Muscle of back (tissue), 13 donors: ENCODE results near the gene SLC38A1. TPM values are rescaled to one million over a fixed set of nuclear protein-coding genes. Genes with fewer than 3 reads are reported as not detected.
A peak's percentile ranks its signal among the peaks of the same experiment; 100 is the strongest.
"Not testable (repeated sequence)": the region's sequence is repeated elsewhere in the genome, so short reads cannot be mapped to it uniquely, and the experiment has no call there.

Experiments
- DNase-seq, 3 donors: peaks; one replicate each; pipeline versions ENCODE4 v3.0.0 to v3.0.0-alpha.2; 2013
- long read RNA-seq, 9 donors: transcript quantifications; one replicate each; lab custom pipeline, GENCODE V29; 2026
- polyA plus RNA-seq, 10 donors: library from polyadenylated mRNA; unstranded; fragments of 120-200 nt; gene quantifications; one replicate each; pipeline ENCODE4 v1.2.1, GENCODE V29; 2013; ENCODE audit not compliant: insufficient read length in 10 of 10

The SLC38A1 gene
- 10 to 100 TPM; 36.5 to 56.9 (median 49.8) TPM for polyA plus RNA-seq
- long read RNA-seq, donor 1, full-length matches to known transcripts, result 9 of 16 reads
- long read RNA-seq, donor 1, partial matches to known transcripts, result 7 of 16 reads
- long read RNA-seq, donor 1, other reads (novel, unspliced or antisense), result 0 of 16 reads
- long read RNA-seq, donor 2, full-length matches to known transcripts, result 5 of 5 reads
- long read RNA-seq, donor 2, partial matches to known transcripts, result 0 of 5 reads
- long read RNA-seq, donor 2, other reads (novel, unspliced or antisense), result 0 of 5 reads
- long read RNA-seq, donor 3, result 0 reads
- long read RNA-seq, donor 4, full-length matches to known transcripts, result 8 of 19 reads
- long read RNA-seq, donor 4, partial matches to known transcripts, result 11 of 19 reads
- long read RNA-seq, donor 4, other reads (novel, unspliced or antisense), result 0 of 19 reads
- long read RNA-seq, donor 5, full-length matches to known transcripts, result 5 of 14 reads
- long read RNA-seq, donor 5, partial matches to known transcripts, result 9 of 14 reads
- long read RNA-seq, donor 5, other reads (novel, unspliced or antisense), result 0 of 14 reads
- long read RNA-seq, donor 6, full-length matches to known transcripts, result 9 of 21 reads
- long read RNA-seq, donor 6, partial matches to known transcripts, result 12 of 21 reads
- long read RNA-seq, donor 6, other reads (novel, unspliced or antisense), result 0 of 21 reads
- long read RNA-seq, donor 7, partial matches to known transcripts, result 0 of 2 reads
- long read RNA-seq, donor 7, other reads (novel, unspliced or antisense), result 0 of 2 reads
- long read RNA-seq, donor 8, full-length matches to known transcripts, result 3 of 3 reads
- long read RNA-seq, donor 8, partial matches to known transcripts, result 0 of 3 reads
- long read RNA-seq, donor 8, other reads (novel, unspliced or antisense), result 0 of 3 reads
- long read RNA-seq, donor 9, result 0 reads

DNA sequence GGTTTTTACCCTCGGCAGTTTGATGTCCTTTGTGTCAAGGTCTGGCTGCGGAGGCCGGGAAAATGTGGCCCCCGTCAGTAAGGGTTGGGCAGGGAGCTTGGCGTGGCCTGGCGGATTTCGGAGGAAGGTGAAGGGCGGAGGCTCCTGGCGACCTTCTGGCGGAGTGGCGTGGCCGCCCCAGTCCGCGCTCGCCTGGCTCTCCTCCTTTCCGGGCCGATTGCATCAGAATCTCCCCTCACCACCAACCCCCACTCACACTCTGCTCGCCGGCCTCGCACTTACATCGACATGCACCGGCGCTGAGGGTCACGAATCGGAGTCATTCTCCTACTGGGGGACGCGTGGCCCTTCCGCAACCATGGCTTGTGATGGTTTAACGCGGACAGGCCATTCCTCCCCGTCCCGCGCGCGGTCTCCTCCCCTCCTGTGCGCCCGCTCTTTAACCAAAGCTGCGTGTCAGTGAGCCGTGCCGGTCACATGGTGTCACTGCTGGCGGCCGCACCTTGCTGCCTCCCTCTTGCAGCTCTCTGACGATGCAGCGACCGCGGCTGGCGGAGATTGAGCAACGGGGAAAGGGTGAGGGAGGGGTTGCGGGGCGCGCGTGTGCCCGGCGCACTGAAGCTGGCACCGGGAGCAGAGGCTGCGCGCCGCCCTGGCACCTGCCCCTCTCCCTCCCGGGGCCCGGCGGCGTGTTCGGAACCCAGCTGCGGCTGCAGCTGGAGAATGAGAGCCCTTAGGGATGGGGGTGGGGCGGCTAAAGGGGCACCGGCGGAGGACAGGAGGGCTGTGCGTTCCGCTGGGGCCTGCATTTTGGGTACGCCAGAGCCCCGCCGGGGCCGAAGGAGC, at the start of gene SLC38A1:
TSS of gene SLC38A1 (minus strand) at position 461 of the 846 bp plus-strand sequence. CDS start 29,243 bp downstream, outside the sequence.
- DNase-seq, result peak; percentile 74 to 93 (median 81)

GRCh38 chr12:46318037-46318436, 49.2 kb upstream of the SLC38A1 start:
- no peak for DNase-seq

- peak in 2 of 3 donors; percentile 27 to 37 for DNase-seq
Measured at GRCh38 chr12:46304070-46304469, 35.2 kb upstream of the SLC38A1 start.

- peak in 1 of 3 donors; percentile 33 for DNase-seq
Measured at GRCh38 chr12:46303039-46303666, 34.3 kb upstream of the SLC38A1 start.

DNA sequence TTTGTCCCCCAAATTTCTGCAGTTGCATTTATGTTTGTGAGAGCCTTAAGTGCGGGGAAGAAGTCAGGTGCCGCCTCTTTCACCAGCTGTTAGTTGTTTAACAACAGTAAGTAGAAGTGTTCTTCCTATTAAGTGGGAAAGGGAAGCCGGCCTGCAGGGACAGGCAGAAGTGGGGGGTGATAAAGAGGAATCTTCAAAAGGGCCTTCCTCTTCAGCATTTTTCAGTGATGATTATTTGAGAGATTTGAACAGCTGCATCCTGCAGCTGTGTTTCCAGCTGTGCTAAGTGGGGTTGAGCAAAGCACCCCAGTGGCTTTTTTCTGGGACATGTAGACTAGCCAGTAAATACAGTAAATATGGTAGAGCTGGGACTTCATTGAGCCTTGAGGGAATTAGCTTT, 32.1 kb upstream of the SLC38A1 start:
- DNase-seq, result peak; percentile 74 to 93 (median 87)

DNA sequence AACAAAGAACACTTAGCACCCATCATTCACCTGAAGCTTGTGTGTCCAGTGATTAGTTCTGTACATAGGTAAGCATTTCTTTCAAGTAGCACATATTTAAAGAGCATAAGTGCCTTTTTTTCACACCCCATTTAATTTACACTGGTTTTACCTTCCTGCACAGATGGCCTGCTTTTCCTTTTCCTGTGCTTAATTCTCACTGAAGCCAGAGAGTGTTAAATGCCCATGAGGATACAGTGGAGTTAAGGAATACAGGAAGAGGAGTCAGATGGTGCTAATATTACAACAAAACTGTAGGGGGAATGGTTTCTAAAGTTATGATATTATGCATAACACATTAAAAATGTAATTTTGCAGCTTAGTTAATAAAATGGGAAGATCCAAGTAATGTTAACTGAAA, 31.0 kb upstream of the SLC38A1 start:
- DNase-seq, result peak in 1 of 3 donors; percentile 29

GRCh38 chr12:46298261-46298660, 29.4 kb upstream of the SLC38A1 start:
- DNase-seq, result no peak

DNA sequence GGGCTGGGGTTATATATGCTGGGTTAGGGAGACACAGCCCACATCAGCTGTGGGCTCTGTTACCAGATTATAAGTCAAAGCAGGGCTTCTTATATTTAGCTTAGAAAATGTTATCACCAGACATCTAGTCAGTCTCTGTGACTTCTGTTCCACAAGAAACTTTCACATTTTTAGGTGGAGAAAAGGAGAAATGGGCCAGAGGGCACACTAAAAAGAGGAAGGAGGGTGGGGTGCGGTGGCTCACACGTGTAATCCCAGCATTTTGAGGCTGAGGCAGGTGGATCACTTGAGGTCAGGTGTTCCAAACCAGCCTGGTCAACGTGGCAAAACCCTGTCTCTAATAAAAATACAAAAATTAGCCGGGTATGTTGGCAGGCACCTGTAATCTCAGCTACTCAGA, 28.0 kb upstream of the SLC38A1 start:
- no peak for DNase-seq

- no peak for DNase-seq
Measured at GRCh38 chr12:46292754-46293402, 24.0 kb upstream of the SLC38A1 start.

DNA sequence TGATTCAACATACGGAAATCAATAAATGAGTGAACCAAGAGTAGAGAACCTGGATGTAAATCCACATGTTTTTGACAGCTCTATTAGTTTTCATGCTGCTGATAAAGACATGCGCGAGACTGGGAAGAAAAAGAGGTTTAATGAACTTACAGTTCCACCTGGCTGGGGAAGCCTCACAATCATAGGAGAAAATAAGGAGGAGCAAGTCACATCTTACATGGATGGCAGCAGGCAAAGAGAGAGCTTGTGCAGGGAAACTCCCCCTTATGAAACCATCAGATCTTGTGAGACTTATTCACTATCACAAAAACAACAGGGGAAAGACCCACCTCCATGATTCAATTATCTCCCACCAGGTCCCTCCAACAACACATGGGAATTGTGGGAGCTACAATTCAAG, 23.1 kb upstream of the SLC38A1 start:
- not testable (repeated sequence) for DNase-seq

DNA sequence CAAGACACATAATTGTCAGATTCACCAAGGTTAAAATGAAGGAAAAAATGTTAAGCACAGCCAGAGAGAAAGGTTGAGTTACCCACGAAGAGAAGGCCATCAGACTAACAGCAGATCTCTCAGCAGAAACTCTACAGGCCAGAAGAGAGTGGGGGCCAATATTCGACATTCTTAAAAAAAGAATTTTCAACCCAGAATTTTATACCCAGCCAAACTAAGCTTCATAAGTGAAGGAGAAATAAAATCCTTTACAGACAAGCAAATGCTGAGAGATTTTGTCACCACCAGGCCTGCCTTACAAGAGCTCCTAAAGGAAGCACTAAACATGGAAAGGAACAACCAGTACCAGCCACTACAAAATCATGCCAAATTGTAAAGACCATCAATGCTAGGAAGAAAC, 16.3 kb upstream of the SLC38A1 start:
- DNase-seq, result not testable (repeated sequence)

GRCh38 chr12:46282829-46283228, 14.0 kb upstream of the SLC38A1 start:
- DNase-seq, result no peak

DNA sequence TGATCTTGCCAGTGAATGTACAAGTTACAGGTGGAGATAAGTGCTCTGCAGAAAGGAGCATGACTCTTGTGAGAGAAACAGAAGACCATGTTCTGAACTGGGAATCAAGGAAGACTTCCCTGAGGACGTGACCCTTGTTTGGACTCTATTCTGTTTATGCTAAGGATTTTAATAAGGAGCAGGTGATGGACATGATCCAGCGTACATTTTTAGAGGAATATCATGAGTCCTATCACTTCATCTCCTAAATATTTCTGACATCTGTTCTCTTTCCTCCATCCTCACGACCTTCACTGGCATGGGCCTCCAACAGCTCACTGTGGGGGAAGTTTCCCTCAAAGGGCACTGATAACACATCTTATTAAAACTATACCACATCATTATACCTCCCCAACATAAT, 7.9 kb upstream of the SLC38A1 start:
- no peak for DNase-seq

GRCh38 chr12:46271863-46272262, 3.0 kb upstream of the SLC38A1 start:
- DNase-seq, result no peak

DNA sequence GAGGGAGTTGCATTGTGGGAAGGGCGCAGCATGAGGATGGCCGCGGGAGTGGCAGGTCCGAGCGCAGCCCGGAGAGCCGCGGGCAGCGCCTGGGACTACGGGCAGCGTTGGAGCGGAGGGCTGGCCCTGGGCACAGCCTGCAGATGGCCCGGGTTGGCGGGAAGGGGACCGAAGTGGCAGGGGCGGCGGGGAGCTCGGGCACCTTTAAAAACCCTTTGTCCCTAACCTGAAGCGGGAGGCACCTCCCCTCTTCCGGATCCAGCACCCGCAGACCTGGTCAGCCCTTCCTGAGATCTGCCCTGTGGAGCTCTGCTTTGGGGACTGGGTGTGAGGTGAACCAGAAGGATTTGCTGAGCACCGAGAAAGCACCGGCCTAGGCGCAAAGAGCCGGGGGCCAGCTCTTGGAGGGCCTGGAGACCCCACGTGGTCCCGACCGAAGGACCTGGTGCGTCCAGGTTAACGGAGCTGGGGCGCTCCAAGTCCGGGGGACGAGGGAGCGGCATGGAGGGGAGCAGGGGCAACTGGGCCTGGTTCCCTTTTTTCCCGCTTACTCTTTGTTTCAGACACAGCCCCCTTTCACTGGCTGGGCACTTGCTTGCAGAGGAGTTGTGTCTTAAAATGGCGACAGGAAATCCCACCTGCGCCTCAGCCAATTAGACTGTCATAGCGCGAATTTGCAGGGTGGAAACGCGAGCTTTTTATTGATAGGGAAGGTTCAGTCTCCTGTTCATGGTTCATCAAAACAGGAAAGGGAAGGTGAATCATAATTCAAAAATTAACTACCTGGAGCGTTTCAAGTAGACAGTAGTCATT, 792 bp upstream of the SLC38A1 start:
- DNase-seq, result no peak

DNA sequence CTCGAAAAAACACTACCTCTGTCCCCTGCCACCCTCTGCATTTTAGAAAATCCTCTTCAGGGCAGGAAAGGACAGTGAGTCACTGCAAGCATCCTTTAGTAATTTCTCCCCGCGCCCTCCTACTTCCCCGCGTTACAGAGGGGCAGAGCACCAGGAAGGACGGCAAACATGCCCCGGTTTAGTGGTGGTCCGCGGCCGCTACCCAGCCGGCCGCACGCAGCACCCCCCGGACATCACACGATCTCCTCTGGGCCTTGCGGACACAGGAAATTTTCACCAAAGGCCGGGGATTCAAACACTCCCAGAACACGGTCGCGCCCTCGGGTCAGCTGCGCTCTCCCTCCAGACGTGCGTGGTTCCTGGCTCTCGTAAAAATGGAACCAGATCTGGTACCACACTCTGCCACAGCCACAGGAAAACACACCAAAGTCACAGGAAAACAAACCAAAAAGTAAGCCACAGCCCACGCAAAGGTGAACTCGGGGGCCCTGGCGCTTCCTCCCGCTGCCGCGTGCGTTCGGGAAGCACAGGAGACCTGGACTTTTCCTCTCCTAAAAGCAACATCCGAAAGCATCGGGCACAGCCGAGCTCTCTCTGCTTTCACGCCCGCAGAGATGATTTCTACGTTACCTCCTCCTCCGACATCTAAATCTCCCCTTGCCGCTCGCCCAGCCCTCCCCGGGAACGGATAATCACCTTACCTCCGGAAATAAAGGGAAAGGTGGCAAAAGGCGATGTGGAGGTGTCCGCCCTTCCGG, 839 bp downstream of the SLC38A1 start:
- peak; percentile 15 to 78 (median 34) for DNase-seq

- peak in 1 of 3 donors; percentile 82 for DNase-seq
Measured at GRCh38 chr12:46267575-46267824, 1.3 kb downstream of the SLC38A1 start.

GRCh38 chr12:46266869-46267574, 1.8 kb downstream of the SLC38A1 start:
- peak in 2 of 3 donors; percentile 57 to 62 for DNase-seq
